HG03139 (cell line): Measurements from ENCODE around the gene GFM2.
A peak's percentile ranks its signal among the peaks of the same experiment; 100 is the strongest.
"Not testable (repeated sequence)": the region's sequence is repeated elsewhere in the genome, so short reads cannot be mapped to it uniquely, and the experiment has no call there.

ENCODE experiments used
- ATAC-seq: cut with Tn5 transposase; IDR thresholded peaks from one replicate; pipeline ENCODE4 v1.9.1; 2021; ENCODE audit not compliant: unreplicated experiment

The GFM2 gene, protein sequence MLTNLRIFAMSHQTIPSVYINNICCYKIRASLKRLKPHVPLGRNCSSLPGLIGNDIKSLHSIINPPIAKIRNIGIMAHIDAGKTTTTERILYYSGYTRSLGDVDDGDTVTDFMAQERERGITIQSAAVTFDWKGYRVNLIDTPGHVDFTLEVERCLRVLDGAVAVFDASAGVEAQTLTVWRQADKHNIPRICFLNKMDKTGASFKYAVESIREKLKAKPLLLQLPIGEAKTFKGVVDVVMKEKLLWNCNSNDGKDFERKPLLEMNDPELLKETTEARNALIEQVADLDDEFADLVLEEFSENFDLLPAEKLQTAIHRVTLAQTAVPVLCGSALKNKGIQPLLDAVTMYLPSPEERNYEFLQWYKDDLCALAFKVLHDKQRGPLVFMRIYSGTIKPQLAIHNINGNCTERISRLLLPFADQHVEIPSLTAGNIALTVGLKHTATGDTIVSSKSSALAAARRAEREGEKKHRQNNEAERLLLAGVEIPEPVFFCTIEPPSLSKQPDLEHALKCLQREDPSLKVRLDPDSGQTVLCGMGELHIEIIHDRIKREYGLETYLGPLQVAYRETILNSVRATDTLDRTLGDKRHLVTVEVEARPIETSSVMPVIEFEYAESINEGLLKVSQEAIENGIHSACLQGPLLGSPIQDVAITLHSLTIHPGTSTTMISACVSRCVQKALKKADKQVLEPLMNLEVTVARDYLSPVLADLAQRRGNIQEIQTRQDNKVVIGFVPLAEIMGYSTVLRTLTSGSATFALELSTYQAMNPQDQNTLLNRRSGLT

DNA sequence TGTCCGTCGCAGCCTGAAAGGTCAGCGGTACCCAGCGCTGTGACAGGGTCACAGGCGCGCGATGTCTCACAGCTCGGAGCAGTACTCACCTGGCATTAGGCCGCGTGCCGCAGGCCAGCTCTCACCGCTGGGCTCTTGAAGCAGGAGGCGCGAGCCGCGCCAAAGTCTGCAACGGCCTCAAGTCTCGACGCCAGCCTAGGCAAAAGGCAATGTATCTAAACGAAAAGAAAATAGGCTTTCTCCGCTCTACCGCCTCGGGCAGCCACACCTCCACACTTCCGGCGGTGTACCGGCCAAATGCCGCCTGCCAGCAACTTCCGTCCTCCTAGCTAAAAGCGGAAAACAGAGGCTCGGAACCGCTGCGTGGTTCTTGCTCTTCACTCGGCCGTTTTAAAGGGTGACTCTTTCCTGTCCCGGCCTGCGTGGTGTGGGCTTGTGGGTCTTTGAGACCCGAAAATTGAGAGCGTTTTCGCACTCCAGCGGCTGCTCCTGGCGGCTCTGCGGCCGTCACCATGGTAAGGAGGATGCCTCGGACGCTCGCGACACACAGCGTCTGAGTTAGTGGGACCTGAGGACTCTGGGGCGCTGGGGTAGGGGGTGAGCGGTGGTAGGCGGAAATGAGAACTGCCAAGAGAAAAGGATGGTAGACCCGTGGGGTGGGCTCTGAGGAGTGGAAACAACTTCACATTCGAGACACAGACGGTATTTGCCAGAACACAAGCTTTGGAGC, at the start of gene GFM2, which contains the start of gene NSA2:
Gene GFM2, minus strand, starts transcription at position 269 of the 730 bp plus-strand sequence. CDS start 3,375 bp downstream, outside the sequence.
Gene NSA2, plus strand, starts transcription at position 401 of the 730 bp plus-strand sequence. Its CDS starts 112 bp downstream, at position 513.
- peak; percentile 90 for ATAC-seq

DNA sequence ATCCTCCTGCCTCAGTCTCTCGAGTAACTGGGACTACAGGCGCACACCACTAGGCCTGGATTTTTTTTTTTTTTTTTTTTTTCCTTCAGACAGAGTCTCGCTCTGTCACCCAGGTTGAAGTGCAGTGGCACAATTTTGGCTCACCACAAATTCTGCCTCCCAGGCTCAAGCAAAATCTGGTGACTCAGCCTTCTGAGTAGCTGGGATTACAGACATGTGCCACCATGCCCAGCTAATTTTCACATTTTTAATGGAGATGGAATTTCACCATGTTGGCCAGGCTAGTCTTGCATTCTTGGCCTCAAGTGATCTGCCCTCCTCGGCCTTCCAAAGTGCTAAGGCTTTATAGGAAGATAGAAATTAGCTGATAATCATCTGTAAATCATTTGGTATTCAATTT, 44.0 kb upstream of the GFM2 start:
- ATAC-seq: no peak

DNA sequence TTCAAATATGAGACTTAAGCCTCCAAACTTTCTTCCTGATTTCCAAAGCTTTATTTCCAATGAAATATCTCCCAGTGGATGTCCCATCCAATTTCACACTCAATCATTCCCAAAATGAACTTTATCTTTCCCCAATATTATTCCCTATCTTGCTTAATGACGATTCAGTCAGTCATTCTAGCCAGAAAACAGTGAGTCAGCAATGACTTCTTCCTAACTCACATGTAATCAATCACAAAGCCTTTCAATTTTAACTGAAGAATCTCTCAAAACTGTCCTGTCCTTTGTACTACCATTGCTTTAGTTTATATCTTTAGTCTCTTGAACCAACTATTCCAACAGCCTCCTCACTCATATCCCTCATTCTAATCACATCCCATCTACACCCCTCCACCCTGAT, 35.0 kb upstream of the GFM2 start:
- no peak for ATAC-seq

DNA sequence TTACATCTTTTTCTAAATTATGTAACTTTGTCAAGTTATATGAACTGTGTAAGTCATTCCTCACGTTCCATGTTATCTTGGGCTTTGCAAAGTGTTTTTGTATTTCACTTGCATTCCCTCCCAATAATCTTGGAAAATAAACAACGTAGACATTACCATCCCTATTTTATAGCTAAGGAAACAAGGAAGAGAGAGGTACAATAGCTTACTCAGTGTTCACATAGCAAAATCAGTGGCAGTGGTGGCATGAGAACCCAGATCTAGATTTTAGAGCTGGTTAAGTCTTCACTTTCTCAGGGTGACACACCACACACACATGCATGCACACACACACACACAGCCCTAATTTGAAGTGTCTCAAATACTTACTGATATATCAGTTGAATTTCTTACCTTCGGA, 34.3 kb upstream of the GFM2 start:
- ATAC-seq: no peak

DNA sequence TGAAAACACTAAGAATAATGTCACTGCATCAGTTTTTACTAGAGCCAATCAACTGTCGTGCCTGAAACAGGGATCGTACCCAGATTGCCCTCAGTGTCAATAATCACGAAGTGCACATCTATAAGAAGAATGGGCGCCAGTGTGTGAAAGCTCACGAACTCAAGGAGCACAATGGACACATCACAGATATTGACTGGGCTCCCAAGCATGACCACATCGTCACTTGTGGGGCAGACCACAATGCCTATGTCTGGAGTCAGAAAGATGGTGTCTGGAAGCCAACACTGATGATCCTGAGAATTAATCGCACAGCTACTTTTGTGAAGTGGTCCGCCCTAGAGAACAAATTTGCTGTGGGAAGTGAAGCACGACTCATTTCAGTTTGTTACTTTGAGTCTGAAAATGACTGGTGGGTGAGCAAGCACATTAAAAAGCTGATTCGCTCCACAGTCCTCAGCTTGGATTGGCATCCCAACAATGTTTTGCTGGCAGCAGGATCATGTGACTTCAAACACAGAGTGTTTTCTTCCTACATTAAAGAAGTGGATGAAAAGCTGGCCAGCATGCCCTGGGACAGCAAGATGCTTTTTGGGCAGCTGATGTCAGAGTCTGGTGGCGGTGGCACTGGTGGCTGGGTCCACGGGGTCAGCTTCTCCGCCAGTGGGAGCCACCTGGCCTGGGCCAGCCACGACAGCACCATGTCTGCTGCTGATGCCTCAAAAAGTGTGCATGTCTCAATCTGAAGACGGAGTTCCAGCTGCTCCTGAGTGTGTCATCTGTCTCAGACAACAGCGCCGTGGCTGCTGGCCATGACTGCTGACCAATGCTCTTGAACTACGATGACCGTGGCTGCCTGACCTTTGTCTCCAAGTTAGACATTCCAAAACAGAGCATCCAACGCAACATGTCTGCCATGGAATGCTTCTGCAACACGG, 32.3 kb upstream of the GFM2 start:
- no peak for ATAC-seq

DNA sequence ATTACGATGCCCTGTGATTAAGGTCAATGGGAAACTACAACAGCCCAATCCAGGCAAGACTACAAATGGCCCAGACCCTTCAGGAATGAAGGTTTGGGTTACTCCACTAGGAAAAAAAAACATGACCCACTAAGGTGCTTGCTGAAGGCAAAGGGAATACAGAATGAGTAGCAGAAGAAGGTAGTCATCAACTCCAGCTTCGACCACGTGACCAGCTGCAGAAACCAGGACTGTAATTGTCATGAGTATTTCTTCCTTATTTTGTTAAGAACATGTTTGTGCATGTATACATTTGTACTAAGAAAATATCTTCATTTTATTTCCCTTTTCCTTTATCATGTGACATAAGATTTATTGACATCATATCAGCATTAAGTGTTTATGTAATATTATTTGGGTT, 24.8 kb upstream of the GFM2 start:
- ATAC-seq: not testable (repeated sequence)

DNA sequence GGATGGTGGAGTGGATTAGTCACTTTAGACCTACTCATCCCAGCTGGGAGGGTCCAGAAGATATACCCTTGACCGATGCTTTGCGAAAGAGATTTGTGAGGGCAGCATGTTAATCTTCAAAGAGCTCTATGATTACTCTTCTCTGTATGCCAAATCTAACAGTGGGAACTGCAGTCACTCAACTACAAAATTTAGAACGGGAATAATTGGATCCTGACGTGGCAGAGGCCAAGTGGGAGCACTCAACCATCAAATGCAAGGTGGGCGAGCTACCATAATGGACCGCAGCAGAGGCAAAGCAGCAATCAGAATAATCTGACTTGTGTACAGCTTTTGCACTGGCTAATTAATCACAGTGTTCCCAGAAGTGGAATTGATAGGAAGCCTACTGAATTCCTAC, 20.5 kb upstream of the GFM2 start:
- ATAC-seq: no peak

DNA sequence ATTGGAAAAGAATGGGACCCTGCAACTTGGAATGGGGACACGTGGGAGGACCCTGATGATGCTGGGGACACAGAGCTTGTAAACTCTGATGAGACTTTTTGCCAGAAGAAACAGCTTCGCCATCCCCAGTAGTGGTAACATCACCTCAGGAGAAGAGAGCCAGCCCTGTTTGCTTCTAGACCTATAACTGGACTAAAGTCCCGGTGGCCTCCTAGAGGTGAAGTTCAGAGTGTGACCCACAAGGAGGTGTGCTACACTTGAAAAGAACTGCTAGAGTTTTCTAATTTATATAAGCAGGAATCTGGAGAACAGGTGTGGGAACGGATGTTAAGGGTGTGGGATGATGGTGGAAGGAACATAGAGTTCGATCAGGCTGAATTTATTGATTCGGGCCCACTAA, 19.9 kb upstream of the GFM2 start:
- ATAC-seq: no peak

DNA sequence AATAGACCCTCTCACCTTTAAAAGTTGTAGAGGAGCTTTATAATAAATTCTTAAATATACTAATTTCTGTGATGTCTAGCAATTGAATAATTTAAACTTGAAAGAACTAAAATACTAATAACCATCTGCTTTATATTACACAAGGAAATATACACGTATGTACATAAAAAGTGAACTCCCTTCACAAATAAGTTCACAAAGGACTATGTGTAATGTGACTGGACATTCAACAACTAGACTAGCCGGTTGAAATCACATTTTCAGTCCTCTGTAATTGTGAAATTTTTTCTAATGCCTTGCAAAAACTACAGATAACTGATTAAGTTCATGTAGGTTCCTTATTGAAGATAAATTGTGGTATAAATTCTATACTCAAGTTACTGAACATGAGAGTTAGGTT, 11.7 kb upstream of the GFM2 start:
- ATAC-seq: no peak

DNA sequence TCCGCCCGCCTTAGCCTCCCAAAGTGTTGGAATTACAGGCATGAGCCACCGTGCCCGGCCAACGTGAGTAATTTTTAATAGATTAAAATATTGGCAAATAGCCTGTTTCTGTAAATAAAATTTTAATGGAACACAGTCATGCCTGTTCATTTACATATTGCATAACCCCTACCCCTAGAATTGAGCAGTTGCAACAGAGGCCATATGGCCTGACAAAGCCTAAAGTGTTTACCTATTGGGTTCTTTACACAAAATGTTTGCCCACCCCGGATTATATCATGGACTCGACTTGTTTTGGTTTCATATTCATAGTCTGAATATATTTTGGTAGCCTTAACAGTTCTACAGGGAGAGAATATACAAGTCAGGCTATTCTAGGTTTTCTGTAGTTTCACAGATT, 5.4 kb upstream of the GFM2 start:
- ATAC-seq: no peak

DNA sequence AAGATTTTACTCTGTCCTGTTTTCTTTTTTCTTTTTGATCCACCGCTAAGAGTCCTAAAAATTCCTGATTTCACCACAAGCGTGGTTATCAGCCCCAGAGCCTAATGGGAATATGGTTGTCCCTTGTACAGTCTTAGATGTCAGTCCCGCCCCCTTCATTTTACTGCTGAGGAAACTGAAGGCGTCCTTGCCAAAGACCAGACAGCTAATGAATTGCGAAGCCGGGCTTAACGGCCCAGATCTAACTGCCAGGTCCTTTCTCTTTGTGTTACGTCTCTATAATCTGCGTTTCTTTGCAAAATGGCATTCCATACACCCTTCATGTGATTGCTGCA, 629 bp upstream of the GFM2 start:
- ATAC-seq: peak; percentile 13

DNA sequence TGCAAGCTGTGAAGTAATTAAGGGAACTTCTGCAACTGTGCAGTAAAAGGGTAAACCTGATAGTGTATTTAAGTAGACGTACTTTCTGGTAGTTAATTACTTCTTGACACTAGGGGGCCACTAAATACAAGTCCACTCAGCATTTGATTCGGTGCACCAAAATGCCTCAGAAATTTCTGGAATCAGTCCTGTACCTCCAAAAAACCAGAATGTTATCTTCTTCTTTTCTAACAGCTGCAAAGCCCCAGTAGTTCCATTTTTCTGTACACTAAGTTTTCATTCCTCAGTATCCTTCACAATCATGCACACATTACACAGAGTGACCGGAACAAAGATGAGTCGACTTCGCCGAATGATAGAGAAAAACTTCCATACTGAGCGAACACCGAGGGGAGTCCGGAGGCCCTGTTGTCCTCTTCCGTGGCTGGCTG, 484 bp downstream of the GFM2 start:
- peak; percentile 32 for ATAC-seq

DNA sequence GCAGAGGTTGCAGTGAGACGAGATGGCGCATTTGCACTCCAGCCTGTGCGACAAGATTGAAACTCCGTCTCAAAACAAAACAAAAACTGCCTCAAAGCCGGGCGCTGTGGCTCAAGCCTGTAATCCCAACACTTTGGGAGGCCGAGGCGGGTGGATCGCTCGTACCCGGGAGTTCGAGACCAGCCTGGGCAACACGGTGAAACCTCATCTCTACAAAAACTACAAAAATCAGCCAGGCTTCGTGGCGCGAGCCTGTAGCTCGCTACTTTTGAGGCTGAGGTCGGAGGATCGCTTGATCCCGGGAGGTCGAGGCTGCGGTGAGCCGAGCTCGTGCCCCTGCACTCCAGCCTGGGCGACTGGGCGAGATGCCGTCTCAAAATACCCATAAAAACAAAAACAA, 988 bp downstream of the GFM2 start:
- no peak for ATAC-seq

DNA sequence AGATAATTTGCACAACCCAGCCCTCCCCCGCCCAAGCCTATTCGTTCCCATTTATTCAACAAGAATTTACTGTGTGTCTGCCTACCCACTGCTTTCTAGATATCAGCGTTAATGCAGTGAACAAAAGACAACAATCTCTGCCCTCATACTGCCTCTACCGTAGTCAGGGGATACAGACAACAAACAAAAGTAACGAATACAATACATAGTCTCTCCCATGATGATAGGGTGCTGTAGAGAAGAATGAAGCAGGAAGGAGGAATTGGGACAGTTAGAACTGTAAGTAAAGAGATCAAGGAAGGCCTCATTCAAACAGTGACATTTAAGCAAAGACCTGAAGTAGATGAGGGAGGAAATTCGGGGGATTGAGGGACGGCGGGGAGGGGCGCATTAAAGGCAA, 1.7 kb downstream of the GFM2 start:
- no peak for ATAC-seq

DNA sequence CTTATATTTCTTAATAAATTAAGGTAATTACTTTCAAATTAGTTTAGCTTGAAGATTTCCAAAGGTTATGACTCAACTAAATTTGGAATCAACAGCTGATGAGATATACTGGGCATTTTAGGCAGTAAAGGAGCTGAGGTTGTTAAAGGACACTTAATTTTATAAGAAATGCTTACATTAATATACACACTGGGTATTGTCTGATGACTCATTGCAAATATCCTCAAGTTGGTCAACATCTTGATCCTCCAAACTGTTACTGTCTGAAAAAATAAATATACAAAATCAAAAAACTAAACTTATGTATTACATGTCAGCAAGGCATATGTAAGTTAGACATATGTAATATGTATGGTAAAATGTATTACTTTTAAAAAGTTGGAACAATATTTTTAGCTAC, 3.4 kb downstream of the GFM2 start:
- ATAC-seq: no peak

DNA sequence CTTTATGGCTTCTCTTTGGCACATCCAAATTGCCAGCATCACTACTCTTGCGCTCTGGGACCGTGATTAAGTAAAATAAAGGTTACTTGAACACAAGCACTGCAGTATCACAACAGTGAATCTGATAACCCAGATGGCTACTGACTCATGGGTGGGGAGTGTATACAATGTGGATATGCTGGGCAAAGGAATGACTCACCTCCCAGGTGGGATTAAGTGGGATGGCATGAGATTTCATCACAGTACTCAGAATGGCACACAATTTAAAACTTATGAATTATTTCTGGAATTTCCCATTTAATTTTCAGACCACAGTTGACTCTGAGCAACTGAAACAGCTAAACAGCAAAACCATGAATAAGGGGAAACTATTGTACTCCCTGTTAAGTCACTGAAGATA, 4.3 kb downstream of the GFM2 start:
- no peak for ATAC-seq

DNA sequence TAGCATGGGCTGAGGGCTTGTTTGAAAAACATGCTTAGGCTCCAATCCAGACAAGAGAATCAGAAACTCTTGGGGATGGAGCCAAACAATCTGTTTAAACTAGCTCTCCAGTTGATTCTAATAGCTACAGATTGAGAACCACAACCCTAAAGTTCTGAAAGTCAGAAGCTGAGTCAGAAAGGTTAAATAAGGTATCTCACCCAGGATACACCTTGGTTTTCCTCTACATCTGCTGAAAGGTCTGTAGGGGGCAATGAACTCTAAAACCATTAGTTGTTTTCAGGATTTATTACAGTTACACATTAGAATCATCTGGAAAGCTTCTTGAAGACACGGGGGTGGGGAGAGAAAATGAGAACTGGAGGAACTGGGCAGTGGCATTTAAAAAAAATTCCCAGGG, 5.7 kb downstream of the GFM2 start:
- no peak for ATAC-seq

DNA sequence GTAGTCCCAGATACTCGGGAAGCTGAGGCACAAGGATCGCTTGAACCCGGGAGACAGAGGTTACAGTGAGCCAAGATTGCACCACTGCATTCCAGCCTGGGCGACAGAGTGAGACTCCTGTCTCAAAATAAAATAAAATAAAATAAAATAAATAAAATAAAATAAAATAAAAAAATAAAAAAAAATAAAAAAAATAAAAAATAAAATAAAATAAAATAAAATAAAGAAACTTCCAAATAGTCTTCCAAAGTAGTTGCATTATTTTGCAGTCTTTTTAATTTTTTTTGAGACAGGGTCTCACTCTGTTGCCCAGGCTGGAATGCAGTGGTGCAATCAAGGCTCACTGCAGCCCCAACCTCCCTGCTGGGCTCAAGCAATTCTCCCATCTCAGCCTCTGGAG, 18.2 kb downstream of the GFM2 start:
- ATAC-seq: not testable (repeated sequence)

DNA sequence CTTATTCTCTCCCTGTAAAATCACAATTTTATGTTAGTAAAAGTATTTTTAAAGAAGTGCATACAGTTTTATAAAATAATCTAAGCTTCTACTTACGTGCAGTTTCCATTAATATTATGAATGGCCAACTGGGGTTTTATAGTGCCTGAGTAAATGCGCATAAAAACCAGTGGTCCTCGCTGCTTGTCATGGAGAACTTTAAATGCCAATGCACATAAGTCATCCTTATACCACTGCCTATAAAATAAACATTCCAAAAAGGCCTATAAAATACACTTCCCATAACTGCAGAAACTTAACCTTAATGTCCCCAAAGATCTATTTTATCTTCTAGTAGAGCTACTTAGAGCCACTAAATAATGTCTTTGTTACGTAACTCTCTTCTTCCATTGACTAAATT, 28.5 kb downstream of the GFM2 start:
- no peak for ATAC-seq

DNA sequence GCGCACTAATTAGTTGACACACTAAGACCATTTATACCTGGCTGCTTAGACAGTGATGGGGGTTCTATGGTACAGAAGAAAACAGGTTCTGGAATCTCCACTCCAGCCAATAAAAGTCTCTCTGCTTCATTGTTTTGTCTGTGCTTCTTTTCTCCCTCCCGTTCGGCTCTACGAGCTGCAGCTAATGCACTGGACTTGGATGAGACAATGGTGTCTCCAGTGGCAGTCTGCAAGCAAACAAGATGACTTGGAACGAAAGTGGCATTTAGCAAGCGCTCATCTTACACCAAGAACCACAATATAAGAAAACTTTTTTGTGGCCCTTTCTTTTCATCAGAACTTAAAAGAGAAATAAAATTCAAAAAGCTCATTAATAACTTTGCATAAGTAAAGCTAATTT, 30.2 kb downstream of the GFM2 start:
- ATAC-seq: no peak

DNA sequence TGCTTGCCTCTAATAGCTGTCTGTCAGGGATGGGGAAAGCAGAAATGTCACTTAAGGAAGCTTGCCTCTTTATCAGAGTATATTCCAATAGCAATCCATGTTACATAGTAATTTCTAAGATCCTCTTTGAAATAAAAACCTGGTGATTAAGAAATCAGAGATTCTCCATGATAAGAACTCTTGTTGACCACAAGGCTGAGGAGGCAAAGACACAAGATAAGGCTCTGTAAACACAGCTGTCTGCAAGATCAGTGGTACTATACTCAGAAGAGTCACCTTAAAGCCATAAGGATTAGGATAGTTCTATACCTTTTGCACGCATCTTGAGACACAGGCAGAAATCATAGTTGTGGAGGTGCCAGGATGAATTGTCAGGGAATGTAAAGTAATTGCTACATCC, 41.6 kb downstream of the GFM2 start:
- ATAC-seq: no peak
